Neural cell (in vitro differentiated cells): Measurements from ENCODE around the gene PRRG2. TPM values are rescaled to one million over a fixed set of nuclear protein-coding genes. Genes with fewer than 3 reads are reported as not detected.

Experiments
- H2AFZ ChIP-seq: fragments of 200-600, 300-800 bp; sonication (generic), shearing (Covaris generic); 2 replicates; pipeline ENCODE4 v1.6.0; 2014; ENCODE audit warnings: low read depth, mild to moderate bottlenecking, antibody characterized with exemption, low read length, moderate library complexity
- H3F3A ChIP-seq: fragments of 200-600 bp; shearing (Covaris generic); 2 replicates; pipeline ENCODE4 v1.6.1; 2016; ENCODE audit warnings: mild to moderate bottlenecking, moderate library complexity, mixed read lengths, antibody characterized with exemption, low read length; ENCODE audit not compliant: insufficient read depth, poor library complexity, severe bottlenecking
- H3K27ac ChIP-seq: fragments of 200-600, 300-800 bp; sonication (generic), shearing (Covaris generic); 2 replicates; pipeline ENCODE4 v1.5.1; 2014; ENCODE audit warnings: mild to moderate bottlenecking, low read length, moderate library complexity
- H3K27me3 ChIP-seq: fragments of 300-800, 200-600 bp; sonication (generic), shearing (Covaris generic); 2 replicates; pipeline ENCODE4 v1.6.0; 2014; ENCODE audit warnings: mild to moderate bottlenecking, low read depth, low read length, moderate library complexity; ENCODE audit not compliant: insufficient read depth
- H3K36me3 ChIP-seq: fragments of 300-800, 200-600 bp; sonication (generic), shearing (Covaris generic); 2 replicates; pipeline ENCODE4 v1.5.1; 2014; ENCODE audit warnings: mild to moderate bottlenecking, antibody characterized with exemption, low read length, moderate library complexity; ENCODE audit not compliant: insufficient read depth
- H3K4me2 ChIP-seq: fragments of 300-800, 200-600 bp; sonication (generic), shearing (Covaris generic); 2 replicates; pipeline ENCODE4 v1.6.0; 2014; ENCODE audit warnings: mild to moderate bottlenecking, low read length
- H3K4me3 ChIP-seq: fragments of 300-800, 200-600 bp; sonication (generic), shearing (Covaris generic); 2 replicates; pipeline ENCODE4 v1.5.1; 2014; ENCODE audit warnings: mild to moderate bottlenecking, low read length, moderate library complexity
- H3K79me2 ChIP-seq: fragments of 200-600 bp; shearing (Covaris generic); replicated peaks from 2 replicates; pipeline ENCODE4 v1.6.0; 2014; ENCODE audit warnings: mild to moderate bottlenecking, low read length, moderate library complexity; ENCODE audit not compliant: insufficient read depth
- H3K9ac ChIP-seq: fragments of 300-800, 200-600 bp; sonication (generic), shearing (Covaris generic); 2 replicates; pipeline ENCODE4 v1.6.1; 2016; ENCODE audit warnings: mild to moderate bottlenecking, low read length, mixed read lengths
- H3K9me2 ChIP-seq: fragments of 200-600 bp; shearing (Covaris generic); 2 replicates; pipeline ENCODE4 v1.6.1; 2016; ENCODE audit warnings: mild to moderate bottlenecking, low read length, mixed read lengths; ENCODE audit not compliant: insufficient read depth
- H3K9me3 ChIP-seq: fragments of 200-600, 300-800 bp; sonication (generic), shearing (Covaris generic); 2 replicates; pipeline ENCODE4 v1.6.1; 2016; ENCODE audit warnings: mild to moderate bottlenecking, mixed run types, low read length, moderate library complexity, mixed read lengths
- H4K20me1 ChIP-seq: fragments of 200-600 bp; shearing (Covaris generic); 2 replicates; pipeline ENCODE4 v1.6.1; 2016; ENCODE audit warnings: mild to moderate bottlenecking, mixed run types; ENCODE audit not compliant: insufficient read depth
- EP300 ChIP-seq: fragments of 450-650 bp; conservative IDR thresholded peaks from 2 replicates; pipeline ENCODE4 v1.6.1; 2014; ENCODE audit warnings: antibody characterized with exemption, mild to moderate bottlenecking, moderate library complexity; ENCODE audit not compliant: poor library complexity, severe bottlenecking
- EZH2 ChIP-seq: fragments of 200-600, 300-800 bp; shearing (Covaris generic), sonication (generic); IDR thresholded peaks from 2 replicates; pipeline ENCODE4 v1.6.1; 2014; ENCODE audit warnings: antibody characterized with exemption, low read length, borderline replicate concordance, mild to moderate bottlenecking; ENCODE audit not compliant: insufficient read depth, poor library complexity, severe bottlenecking
- MXI1 ChIP-seq: fragments of 450-650 bp; conservative IDR thresholded peaks from 2 replicates; pipeline ENCODE4 v1.6.1; 2014; ENCODE audit warnings: antibody characterized with exemption, mild to moderate bottlenecking; ENCODE audit not compliant: poor library complexity, severe bottlenecking
- POLR2AphosphoS5 ChIP-seq: IDR thresholded peaks from 2 replicates; pipeline ENCODE4 v1.6.1; 2012
- RAD21 ChIP-seq: fragments of 450-650 bp; conservative IDR thresholded peaks from 2 replicates; pipeline ENCODE4 v1.6.1; 2014; ENCODE audit warnings: antibody characterized with exemption, mild to moderate bottlenecking, moderate library complexity
- SMC3 ChIP-seq: fragments of 450-650 bp; conservative IDR thresholded peaks from 2 replicates; pipeline ENCODE4 v1.6.1; 2014; ENCODE audit warnings: antibody characterized with exemption, mild to moderate bottlenecking, moderate library complexity; ENCODE audit not compliant: poor library complexity
- TAF1 ChIP-seq: IDR thresholded peaks from 2 replicates; pipeline ENCODE4 v1.6.1; 2012; ENCODE audit warnings: low read depth
- polyA plus RNA-seq: library from polyadenylated mRNA; depleted of rRNA; stranded (reverse); fragments of >200 nt; gene quantifications from 2 replicates; pipeline ENCODE4 v1.2.3, GENCODE V29; 2014
- TF ChIP-seq, protein P1 (sequence below): IDR thresholded peaks from 2 replicates; pipeline ENCODE4 v1.6.1; 2012; ENCODE audit warnings: borderline replicate concordance
- TF ChIP-seq, protein P2 (sequence below): fragments of 450-650 bp; IDR thresholded peaks from 2 replicates; pipeline ENCODE4 v1.5.1; 2014; ENCODE audit warnings: antibody characterized with exemption, mild to moderate bottlenecking, moderate library complexity; ENCODE audit not compliant: poor library complexity, severe bottlenecking

The PRRG2 gene
- polyA plus RNA-seq, 1 donor from 2014 or later, result not detected

DNA sequence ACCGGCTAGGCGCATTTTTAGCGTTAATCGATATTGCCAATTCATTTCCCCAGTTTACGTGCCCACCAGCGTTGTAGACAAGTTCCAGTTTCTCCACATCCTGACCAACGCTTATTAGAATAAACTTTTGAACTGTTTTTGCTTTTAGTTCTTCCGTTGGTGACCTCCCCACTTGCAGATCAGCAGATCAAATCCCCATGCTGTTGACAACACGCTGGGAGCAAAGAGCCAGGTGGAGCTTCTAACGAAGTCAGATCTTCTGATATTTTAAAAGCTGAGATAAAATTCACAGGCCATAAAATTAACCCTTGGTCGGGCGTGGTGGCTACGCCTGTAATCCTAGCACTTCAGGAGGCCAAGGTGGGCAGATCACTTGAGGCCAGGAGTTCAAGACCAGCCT, 32.1 kb upstream of the PRRG2 start:
- H3K27me3 ChIP-seq, result no peaks in the 10 kb centered on the region
- H4K20me1 ChIP-seq, result no peaks in the 10 kb centered on the region
- no peaks in the 10 kb centered on the region for H3F3A ChIP-seq
- no peaks in the 10 kb centered on the region for H3K79me2 ChIP-seq
- no peak overlapping the region for H3K4me3 ChIP-seq
- H3K36me3 ChIP-seq, result no peaks in the 10 kb centered on the region
- no peaks in the 10 kb centered on the region for H3K9me3 ChIP-seq
- H2AFZ ChIP-seq, result no peak overlapping the region
- H3K27ac ChIP-seq, result no peak overlapping the region
- no peak for TF ChIP-seq TAF1
- TF ChIP-seq SMC3, result no peak
- TF ChIP-seq POLR2AphosphoS5, result no peak
- no peak for TF ChIP-seq MXI1
- no peak for TF ChIP-seq EP300
- TF ChIP-seq, protein P1, sequence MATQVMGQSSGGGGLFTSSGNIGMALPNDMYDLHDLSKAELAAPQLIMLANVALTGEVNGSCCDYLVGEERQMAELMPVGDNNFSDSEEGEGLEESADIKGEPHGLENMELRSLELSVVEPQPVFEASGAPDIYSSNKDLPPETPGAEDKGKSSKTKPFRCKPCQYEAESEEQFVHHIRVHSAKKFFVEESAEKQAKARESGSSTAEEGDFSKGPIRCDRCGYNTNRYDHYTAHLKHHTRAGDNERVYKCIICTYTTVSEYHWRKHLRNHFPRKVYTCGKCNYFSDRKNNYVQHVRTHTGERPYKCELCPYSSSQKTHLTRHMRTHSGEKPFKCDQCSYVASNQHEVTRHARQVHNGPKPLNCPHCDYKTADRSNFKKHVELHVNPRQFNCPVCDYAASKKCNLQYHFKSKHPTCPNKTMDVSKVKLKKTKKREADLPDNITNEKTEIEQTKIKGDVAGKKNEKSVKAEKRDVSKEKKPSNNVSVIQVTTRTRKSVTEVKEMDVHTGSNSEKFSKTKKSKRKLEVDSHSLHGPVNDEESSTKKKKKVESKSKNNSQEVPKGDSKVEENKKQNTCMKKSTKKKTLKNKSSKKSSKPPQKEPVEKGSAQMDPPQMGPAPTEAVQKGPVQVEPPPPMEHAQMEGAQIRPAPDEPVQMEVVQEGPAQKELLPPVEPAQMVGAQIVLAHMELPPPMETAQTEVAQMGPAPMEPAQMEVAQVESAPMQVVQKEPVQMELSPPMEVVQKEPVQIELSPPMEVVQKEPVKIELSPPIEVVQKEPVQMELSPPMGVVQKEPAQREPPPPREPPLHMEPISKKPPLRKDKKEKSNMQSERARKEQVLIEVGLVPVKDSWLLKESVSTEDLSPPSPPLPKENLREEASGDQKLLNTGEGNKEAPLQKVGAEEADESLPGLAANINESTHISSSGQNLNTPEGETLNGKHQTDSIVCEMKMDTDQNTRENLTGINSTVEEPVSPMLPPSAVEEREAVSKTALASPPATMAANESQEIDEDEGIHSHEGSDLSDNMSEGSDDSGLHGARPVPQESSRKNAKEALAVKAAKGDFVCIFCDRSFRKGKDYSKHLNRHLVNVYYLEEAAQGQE, result no peak
- no peak overlapping the region for H3K4me2 ChIP-seq
- no peak overlapping the region for H3K9ac ChIP-seq
- no peaks in the 10 kb centered on the region for H3K9me2 ChIP-seq

DNA sequence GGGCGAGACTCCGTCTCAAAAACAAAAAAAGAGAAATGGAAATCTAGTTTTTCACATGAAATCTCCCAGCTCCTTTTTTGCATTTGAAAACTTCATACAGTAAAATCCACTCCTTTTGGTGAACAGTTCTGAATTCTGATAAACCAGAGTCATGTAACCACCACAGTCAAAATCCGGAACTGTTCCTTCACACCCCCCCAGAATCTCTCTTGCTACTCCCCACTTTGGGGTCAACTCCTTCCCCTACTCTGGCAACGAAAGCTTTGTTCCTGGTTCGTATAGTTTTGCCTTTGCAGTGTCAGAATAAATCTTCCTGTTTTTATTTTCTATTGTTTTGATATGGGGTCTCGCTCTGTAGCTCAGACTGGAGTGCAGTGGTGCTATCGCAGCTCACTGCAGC, 29.6 kb upstream of the PRRG2 start:
- Histone ChIP-seq H3K79me2 (no peaks in the 10 kb centered on the region), H3K4me2 (no peak overlapping the region), H2AFZ (no peak overlapping the region), H3K27me3 (no peaks in the 10 kb centered on the region), H4K20me1 (no peaks in the 10 kb centered on the region), H3K4me3 (no peak overlapping the region), H3K9me2 (no peaks in the 10 kb centered on the region), H3K27ac (no peak overlapping the region), H3K36me3 (no peaks in the 10 kb centered on the region), H3K9me3 (no peaks in the 10 kb centered on the region), H3F3A (no peaks in the 10 kb centered on the region), H3K9ac (no peak overlapping the region)
- TF ChIP-seq EZH2 (no peak), MXI1 (no peak), TAF1 (no peak), SMC3 (no peak), EP300 (no peak), POLR2AphosphoS5 (no peak)
- TF ChIP-seq, protein P2, sequence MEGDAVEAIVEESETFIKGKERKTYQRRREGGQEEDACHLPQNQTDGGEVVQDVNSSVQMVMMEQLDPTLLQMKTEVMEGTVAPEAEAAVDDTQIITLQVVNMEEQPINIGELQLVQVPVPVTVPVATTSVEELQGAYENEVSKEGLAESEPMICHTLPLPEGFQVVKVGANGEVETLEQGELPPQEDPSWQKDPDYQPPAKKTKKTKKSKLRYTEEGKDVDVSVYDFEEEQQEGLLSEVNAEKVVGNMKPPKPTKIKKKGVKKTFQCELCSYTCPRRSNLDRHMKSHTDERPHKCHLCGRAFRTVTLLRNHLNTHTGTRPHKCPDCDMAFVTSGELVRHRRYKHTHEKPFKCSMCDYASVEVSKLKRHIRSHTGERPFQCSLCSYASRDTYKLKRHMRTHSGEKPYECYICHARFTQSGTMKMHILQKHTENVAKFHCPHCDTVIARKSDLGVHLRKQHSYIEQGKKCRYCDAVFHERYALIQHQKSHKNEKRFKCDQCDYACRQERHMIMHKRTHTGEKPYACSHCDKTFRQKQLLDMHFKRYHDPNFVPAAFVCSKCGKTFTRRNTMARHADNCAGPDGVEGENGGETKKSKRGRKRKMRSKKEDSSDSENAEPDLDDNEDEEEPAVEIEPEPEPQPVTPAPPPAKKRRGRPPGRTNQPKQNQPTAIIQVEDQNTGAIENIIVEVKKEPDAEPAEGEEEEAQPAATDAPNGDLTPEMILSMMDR, result no peak

DNA sequence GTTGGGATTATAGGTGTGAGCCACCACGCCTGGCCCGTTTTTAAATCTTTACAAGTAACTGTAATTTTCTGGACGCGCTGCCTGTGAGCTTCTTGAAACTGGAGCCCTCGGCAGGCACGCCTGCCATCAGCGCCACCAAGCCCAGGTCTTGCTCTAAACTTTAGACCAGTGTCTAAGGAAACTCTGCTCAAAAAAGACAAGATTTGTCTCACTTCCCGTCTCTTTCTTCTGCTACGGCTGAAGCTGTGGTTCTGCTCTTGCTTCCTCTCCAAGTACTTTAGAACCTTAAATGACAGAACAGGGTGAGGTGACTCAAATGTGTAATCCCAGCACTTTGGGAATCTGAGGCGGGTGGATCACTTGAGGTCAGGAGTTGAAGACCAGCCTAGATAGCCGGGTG, 28.4 kb upstream of the PRRG2 start:
- no peak overlapping the region for H3K27ac ChIP-seq
- H2AFZ ChIP-seq, result no peak overlapping the region
- no peak overlapping the region for H3K9ac ChIP-seq
- H3K79me2 ChIP-seq, result no peaks in the 10 kb centered on the region
- no peak overlapping the region for H3K4me2 ChIP-seq
- no peaks in the 10 kb centered on the region for H3K27me3 ChIP-seq
- no peaks in the 10 kb centered on the region for H3K9me3 ChIP-seq
- H3K9me2 ChIP-seq, result no peaks in the 10 kb centered on the region
- H3F3A ChIP-seq, result no peaks in the 10 kb centered on the region
- TF ChIP-seq MXI1, result no peak
- no peak for TF ChIP-seq POLR2AphosphoS5
- no peak for TF ChIP-seq EP300
- TF ChIP-seq SMC3, result no peak
- TF ChIP-seq RAD21, result no peak
- TF ChIP-seq TAF1, result no peak
- TF ChIP-seq, protein P1, result no peak
- no peaks in the 10 kb centered on the region for H4K20me1 ChIP-seq
- H3K36me3 ChIP-seq, result no peaks in the 10 kb centered on the region
- no peak overlapping the region for H3K4me3 ChIP-seq
